SW480 (cell line): ENCODE data around the gene AGAP1.

Experiments
- DNase-seq: peaks from one replicate; pipeline ENCODE4 v3.0.0-alpha.2; 2016; ENCODE audit warnings: low spot score

The AGAP1 gene

DNA sequence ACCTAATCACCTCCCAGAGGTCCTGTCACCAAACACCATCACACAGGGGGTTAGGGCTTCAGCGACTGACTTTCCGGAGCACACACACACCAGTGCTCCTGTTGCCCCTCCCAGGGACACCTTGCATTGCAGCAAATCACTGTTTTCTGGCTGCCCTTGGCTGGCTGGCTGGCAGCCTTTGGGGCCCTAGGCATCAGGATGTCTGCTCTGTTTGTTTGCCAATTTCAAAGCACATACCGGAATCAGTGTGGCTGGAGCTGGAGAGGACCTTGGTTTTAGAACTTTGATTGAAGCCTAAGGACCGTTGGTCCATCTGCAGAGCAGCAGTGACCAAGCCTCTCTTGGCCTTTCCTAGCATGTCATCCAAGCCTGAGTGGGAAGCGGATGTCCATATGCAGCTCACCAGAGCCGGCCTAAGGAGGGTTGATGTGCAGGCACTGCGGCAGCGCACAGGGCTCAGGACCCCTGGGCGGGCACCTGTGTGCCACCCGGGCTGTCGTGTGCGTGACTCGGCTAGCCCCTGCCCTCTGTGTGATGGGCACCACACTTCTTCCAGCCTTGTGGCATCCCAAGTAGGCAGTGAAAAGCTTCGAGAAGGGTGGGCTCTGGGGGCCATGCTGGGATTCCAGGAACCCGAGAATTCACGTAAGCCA lies 612.2 kb downstream of the AGAP1 start:
- no peak for DNase-seq

DNA sequence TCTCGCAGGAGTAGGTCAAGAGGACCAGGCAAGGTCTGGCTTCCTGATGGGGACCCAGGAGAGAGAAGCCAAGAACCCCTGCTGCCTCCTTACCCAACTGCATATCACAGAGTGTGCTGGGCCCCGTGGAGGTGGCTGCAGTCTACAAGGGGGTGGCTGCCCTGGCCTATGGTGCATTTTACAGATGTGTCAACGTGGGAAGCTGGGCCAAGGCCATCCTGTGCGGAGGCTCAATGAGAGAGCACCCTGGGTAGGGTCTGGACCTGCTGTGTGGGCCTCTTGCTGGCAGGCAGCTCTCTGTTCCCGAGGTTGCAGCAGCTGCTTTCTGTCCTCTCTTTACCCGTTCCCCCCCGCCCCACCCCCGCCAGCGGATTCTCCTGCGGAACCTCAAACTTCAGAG lies 612.9 kb downstream of the AGAP1 start:
- DNase-seq = no peak

DNA sequence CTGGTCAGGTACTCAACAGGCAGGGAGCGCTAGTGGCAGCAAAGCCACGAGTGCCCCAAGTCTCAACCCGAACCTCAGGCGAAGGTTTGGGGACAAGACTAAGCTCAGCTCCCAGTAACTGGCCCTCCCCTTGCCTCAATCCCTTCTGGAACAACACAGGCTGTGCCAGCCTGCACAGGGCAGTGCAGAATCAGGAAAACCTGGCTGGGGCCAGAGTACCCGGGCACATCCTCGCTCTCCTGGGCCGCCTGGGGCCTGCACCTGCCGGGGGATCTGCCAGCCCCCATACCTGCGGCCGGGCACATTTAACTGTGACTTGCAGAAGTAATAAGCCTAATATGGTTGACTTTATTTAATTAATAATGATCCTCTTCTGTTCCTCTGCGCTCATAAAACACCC lies 613.7 kb downstream of the AGAP1 start:
- DNase-seq = no peak

DNA sequence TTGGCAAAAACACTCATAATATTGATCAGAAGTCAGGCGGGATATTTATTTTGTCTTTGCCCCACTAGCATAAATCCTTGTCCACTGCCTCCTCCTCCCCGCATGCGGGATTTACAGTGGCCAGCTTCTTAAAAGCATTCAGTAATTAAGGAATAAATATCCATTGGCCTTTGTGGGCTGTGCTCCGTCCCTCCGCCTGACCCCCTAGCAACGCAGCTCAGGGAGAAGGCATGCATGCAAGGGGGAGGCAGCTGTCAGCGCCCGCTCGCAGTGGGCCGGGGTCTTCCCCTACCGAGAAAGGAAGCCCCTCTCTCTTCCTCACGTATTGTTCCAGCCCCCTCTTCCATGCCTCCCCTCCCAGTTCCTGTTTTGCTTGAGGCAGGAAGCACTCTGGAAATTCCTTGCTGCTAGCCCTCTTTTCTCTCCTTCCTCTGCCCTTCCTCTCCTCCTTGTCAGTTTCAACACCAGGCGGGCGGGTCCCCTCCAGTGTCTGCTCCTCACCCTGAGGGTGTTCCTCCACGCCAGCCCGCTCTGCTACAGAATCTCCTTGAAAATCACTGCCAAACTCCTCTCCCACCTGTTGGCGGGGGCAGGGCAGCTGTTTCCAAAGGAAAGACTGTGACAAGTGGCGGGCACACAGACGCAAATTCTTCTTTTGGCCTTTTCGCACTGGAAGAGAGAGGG lies 614.2 kb downstream of the AGAP1 start:
- DNase-seq = no peak

DNA sequence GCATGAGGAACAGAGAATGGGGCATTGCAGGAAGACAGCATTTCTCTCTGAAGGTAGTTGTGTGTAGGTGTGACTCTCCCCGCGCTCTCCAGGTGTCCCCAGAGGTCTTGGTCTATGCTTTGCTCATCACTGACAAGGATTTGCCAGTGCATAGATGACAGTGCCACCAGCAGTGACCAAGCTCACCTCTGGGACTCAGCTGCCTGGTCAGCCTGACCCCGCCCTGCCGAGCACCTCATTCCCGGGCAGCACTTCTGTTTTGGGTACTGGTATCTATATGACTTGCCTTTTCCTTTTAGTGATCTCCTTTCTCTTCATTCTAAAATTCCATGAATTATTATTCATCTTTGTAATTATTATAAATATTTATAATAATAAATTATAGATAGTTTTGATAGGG lies 615.2 kb downstream of the AGAP1 start:
- no peak for DNase-seq

DNA sequence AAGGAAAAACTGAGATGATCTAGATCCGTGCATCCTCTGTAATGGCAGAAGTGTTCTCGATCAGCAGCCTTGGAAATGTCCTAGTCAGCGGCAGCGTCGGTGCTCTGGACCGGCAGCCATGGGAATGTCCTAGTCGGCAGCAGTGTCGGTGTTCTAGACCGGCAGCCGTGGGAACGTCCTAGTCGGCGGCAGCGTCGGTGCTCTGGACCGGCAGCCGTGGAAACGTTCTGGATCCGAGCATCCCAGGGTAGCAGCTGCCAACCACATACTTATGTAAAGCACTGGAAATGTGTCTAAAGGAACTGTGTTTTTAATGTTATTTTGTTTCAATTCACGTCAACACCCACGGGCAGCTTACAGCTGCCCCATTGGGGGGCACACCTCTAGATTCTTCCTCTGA lies 615.6 kb downstream of the AGAP1 start:
- no peak for DNase-seq

DNA sequence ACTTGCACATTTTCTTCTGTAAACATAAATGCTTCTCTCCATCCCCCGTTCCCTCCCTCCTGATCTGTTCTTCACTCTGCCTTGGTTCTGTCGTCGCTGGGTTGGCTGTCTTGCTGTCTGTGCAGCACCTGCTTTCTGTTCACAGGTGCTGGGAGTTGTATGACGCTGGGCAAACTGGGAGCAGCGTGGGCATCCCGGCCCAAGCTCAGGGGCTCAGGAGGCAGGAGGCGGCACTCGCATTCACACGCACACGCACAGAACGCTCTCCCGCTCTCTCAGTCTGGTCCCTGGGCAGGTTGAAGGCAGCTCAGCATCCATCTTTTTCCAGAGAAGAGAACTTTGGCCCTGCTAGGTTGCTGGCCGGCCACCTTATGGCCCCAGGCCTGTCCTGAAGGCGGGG lies 618.6 kb downstream of the AGAP1 start:
- no peak for DNase-seq

DNA sequence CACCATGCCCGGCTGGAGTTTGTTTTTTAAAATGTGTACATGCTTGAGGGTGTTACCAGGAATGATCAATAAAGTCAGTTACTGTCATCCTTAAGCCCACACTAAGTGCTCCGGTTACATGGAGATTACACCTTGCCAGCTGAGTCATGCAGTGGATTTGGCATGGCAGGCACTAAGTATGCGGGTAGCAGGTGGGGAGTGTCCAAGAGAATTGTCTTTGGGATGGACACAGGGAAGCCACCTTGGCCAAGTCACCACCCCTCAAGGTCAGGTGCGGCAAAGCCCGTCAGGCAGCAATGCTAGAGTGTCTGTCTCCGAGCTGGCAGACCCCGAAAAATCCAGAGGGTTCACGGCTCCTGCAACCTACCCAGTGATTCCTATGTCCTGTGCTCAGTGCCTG lies 619.6 kb downstream of the AGAP1 start:
- no peak for DNase-seq

DNA sequence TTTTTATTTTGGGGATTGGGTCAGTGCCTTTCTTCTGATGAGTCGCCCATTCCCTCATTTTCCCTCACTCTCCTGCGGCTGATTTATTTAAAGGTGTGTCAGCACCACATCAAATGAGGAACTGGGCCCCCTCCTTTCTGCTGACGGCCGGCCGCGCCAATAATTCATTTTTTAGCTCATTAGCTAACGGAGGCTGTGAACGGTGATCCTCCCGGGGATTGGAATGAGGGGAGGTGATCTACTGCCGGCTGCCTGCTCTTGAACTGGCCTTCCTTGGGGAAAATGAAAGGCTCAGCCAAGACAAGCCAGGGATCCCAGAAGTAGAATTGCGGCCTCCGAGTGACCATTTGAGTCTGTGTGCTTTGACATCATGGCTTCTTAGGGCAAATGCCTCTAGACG lies 620.1 kb downstream of the AGAP1 start:
- DNase-seq = no peak

DNA sequence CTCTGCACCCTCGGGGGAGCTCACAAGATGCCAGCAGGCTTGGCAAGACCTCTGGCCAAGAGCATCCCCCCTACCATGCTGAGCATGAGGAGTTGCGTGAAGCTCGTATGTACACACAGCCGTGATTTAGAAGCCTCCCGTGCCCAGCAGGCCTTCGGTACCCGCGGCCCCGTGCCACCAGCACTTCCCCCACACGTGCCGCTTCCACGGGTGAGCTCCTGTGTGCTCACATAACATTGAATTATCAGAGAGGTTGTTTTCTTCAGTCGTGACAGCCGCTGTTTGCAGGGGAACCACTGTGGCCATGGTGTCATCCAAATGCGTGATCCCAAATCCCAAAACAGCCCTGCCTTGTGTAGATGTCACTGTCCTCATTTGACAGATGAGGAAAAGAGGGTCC lies 621.1 kb downstream of the AGAP1 start:
- no peak for DNase-seq

DNA sequence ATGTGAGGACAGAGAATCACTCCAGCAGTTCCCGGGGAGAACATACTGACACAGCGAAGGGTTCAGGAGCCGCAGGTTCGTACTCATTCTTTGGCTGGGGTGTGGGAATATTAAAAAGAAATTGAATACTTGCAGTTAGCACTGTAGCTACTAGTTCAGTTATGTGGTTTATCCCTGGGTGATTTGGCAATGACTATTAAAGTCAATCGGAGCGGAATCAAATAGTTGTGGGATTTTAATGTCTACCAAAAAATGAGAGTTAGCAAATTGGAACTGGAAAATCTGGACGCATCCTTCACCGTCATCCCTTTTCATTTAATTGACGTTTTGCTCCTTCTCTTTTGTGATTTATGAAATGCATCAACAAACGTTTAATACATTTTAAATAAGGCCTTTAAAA lies 623.6 kb downstream of the AGAP1 start:
- DNase-seq = no peak

DNA sequence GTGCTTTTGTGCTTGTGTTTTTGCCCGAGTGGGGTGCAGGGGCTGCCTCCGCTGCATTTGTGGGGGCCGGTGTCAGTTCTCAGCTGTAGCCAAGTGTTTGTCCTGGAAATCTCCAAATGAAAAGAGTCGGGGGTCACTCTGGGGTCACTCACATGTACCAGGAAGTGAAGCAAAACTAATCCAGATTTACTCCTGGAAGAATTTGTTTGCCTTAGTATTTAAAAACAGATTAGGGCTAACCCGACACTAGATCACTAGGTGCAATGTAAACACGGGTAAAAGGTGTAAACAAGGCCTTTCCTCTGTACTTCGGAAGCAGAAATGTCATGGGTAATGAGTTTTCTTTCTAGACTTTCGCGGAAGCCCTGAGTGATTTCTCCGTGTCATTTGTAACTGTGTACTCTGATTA lies 624.0 kb downstream of the AGAP1 start:
- DNase-seq = no peak

DNA sequence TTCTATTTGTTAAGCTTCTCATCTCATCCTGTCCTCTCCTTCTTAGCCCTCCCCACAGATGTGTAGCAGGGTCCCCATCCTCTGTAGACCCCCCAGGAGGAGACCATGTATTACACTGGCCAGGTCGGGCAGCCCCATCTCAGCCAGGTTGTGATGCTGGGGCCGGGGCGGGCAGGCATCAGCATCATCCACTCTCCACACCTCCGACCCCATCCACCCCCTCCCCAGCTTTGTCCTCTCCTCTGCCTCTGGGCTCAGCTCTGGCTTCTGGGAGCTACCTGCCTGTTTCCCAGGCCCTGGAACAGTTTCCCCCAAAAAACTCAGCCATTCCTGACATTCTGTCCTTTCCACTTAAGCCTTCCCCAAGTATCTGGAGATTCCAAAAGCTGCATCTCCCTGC lies 625.2 kb downstream of the AGAP1 start:
- no peak for DNase-seq

DNA sequence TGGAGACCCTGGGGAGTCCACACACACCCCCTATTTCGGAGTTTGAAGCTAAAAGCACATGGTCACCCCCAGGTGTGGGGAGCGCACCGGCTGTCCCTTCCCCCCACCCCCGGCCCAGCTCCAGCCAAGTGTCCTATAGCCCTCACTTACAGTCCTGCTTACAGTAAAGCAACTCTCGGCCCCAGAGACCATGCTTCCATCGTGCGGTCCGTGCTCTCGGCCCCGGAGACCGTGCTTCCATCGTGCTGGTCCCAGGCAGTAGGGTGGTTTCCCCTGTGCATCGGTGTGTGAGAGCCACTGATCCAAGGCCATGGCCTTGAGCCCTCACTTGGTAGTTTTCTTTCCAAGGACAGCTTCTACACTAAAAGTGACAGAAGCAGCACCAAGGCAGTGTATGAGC lies 625.6 kb downstream of the AGAP1 start:
- no peak for DNase-seq

DNA sequence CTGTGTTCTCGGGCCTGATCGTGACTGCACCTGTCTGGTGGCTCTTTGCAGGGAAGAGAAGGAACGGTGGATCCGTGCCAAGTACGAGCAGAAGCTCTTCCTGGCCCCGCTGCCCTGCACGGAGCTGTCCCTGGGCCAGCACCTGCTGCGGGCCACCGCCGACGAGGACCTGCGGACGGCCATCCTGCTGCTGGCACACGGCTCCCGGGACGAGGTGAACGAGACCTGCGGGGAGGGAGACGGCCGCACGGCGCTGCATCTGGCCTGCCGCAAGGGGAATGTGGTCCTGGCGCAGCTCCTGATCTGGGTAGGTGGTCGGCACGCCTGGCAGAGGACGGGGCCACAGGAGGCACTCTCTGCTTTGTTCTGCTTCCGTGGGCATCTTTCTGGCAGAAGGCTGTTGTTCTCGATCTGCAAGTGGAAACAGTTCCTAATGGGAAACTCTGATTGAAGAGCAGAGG lies 626.3 kb downstream of the AGAP1 start:
- DNase-seq = no peak

DNA sequence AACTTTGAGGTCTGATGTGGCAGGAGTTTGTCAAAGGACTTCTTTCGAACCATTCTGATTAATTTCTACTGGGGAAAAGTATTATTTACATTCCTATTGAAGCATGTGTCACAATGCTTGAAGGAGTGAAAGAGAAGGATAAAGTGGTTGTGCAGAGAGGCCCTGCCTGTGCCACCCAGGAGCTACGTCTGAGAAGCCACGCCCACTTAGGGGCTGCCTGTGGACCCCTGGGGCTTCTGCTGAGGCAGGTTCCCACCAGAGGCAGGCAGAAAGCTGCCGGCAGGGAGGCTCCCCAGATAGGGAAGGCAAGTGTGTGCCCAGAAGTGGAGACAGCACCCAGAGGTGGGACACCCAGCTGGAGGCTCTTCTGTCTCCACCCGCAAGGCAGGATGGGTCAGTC lies 627.0 kb downstream of the AGAP1 start:
- DNase-seq = no peak

DNA sequence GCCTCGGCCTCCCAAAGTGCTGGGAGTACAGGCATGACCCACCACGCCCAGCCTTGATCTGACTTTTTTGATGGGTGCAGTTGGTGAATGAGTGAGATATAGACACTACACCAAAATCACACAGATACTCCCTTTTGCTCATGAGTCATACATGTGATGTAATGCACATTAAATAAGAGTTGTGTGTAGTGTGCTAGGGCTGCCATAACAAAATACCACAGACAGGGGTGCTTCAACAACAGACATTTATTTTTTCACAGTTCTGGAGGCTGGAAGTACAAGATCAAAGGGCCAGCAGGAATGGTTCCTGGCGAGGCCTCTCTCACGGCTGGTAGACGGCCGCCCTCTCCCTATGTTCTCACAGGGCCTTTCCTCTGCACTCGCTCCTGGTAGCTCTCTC lies 627.7 kb downstream of the AGAP1 start:
- DNase-seq = peak; percentile 59

DNA sequence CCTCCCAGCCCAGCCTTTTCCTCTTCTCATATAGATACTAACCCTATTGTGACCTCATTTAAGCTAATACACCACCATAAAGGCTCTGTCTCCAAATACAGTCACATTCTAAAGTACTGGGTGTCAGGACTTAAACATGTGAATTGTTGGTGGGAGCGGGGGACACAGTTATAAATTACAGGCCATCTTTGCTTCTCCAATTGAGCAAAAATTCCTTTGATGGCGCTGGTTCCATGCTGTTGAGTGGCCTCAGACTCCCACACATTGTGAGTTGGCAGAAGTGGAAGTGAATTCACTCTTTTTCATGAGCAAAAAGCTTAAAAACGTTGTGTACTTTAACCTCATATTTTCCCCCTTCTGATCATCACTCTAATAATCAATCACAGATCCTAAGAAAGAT lies 628.4 kb downstream of the AGAP1 start:
- no peak for DNase-seq

DNA sequence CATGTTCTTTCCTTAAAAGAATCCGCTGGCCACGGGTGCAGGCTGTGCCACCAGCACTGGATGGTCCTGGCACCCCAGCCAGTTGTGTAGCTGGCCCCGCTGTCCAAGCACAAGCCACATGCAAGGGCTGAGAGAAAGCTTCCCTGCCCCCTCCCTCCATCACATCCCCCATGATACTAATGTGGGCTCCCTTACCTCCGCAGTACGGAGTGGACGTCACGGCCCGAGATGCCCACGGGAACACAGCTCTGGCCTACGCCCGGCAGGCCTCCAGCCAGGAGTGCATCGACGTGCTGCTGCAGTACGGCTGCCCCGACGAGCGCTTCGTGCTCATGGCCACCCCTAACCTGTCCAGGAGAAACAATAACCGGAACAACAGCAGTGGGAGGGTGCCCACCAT lies 629.9 kb downstream of the AGAP1 start:
- DNase-seq = no peak

DNA sequence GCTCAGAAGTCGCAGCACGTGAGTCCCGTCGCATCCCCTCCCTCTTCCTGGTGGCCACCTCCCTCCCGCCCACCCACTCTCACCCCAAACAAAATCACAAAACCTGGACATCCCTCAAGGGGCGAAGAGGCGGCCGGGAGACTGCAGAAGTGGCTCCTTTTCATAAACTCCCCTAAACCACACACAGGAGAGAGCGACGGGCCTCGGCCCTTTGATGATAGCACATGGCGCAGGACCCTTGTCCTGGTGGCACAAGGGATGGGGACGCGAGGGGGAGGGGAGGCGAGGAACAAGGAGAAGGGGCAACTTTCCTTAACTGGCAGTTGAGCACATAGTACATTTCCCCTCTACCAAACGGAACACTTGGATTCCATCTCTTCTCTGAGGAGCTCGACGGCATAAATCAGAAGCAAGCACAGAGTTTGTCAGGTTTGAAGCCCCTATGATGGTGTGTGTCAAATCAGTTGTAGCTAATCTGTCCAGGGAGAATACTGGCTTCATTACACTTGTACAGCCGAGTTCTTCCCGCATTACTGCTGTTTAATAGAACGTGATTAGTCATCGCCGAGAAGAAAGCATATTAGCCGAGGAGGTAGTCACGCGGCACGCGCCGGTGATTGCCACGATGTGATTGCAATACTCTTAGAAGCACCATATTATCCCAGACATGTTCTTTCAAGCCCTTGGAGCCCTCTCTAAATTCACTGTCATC lies 630.5 kb downstream of the AGAP1 start:
- DNase-seq = no peak

DNA sequence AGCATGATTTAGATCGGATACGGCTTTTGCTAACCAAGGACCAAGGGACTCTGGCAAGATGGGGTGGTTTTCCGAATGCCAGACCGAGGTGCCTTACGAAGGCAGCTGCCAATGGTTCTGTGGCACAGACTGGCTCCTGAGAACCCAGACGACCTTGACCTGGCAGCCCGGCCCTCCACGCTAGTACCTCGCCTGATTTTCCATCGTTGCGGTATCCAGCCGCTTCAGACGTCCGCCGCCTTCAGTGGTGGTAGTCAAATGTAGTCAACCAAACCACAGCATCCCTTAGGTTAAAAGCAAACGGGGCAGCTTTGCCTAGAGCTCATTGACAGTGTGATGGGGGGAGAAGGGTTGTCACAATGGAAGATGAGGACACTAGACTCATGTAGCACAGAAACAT lies 631.7 kb downstream of the AGAP1 start:
- no peak for DNase-seq

DNA sequence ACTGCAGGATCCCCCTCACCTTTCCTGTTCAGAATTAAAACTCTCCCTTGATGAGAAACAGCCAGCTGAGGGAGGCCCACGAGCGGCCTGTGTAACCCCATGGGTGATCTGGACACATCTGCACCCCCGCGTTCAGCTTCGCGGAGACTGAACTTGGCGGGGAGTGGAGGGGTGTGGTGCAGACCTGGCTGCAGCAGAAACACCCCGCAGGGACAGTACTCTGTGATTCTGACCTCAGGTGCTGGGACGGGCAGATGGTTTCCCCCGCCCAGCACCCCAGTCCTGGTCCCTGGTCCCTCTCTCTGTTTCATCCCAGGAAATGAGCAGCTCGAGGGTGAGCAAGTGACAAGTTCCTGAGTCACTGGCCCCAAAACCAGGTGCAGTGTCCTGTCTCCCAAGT lies 633.2 kb downstream of the AGAP1 start:
- no peak for DNase-seq

DNA sequence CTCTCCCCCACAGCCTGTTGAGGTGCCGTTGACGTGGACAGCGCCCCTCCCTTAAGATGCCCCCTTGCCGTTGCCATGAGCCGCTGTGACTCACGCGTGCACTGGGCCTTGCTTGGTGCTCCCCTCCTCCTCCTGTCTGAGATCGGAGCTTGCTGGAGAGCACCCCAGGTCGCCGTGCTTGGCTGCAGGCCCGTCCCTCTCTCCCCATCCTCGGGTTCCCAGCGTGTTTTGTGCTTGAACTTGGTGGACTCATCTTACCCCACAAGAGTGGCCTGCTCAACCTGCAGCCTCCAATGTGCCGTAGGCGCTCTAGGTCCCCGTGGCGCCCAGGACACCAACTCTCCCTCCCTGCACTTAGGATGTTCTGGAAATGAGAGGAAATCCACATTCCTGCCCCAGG lies 634.5 kb downstream of the AGAP1 start:
- DNase-seq = no peak

DNA sequence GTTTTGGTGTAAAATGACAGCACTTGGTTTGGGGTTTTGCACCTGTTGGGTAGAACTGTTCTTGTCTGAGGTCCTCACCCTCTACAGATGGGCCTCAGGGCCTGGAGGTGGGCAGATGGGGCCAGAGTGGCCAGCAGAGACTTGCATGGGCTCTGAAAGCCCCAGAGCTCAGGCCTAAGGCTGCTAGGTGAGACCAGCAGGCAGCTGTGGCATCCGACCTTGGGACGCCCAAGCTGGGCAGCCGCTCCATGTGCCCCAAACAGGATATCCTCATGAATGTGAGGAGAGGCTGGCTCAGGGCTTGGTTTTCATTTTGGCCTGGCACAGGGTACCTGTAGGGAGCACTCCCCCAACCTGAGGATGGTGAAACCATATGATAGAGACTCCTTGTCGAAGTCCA lies 636.1 kb downstream of the AGAP1 start:
- no peak for DNase-seq
